HepG2 (cell line): ENCODE results near the gene ITGB1. TPM values are rescaled to one million over a fixed set of nuclear protein-coding genes. Genes with fewer than 3 reads are reported as not detected.

Source experiments
- ARNT ChIP-seq: fragments of 450-650 bp; IDR thresholded peaks from 2 replicates; pipeline ENCODE4 v1.6.1; 2017
- ATF2 ChIP-seq: sonication (generic); formaldehyde crosslinking; IDR thresholded peaks from 2 replicates; pipeline ENCODE4 v1.4.0; 2020; ENCODE audit warnings: missing genetic modification reagents
- DDIT3 ChIP-seq: sonication (generic); formaldehyde crosslinking; IDR thresholded peaks from 2 replicates; pipeline ENCODE4 v1.4.0; 2020; ENCODE audit warnings: mild to moderate bottlenecking, missing genetic modification reagents
- DMTF1 ChIP-seq: sonication (generic); formaldehyde crosslinking; IDR thresholded peaks from 2 replicates; pipeline ENCODE4 v1.4.0; 2020; ENCODE audit warnings: mild to moderate bottlenecking, missing genetic modification reagents
- EEA1 ChIP-seq: sonication (generic); formaldehyde crosslinking; IDR thresholded peaks from 2 replicates; pipeline ENCODE4 v1.5.1; 2020; ENCODE audit warnings: mild to moderate bottlenecking, missing genetic modification reagents, borderline replicate concordance
- HOXA7 ChIP-seq: sonication (generic); formaldehyde crosslinking; IDR thresholded peaks from 2 replicates; pipeline ENCODE4 v1.8.1; 2022; ENCODE audit warnings: mild to moderate bottlenecking, missing genetic modification reagents, moderate library complexity
- JDP2 ChIP-seq: sonication (generic); formaldehyde crosslinking; IDR thresholded peaks from 2 replicates; pipeline ENCODE4 v1.8.1; 2022; ENCODE audit warnings: missing genetic modification reagents, borderline replicate concordance
- JUND ChIP-seq: sonication (generic); formaldehyde crosslinking; IDR thresholded peaks from 2 replicates; pipeline ENCODE4 v1.8.0; 2022; ENCODE audit warnings: mild to moderate bottlenecking, missing genetic modification reagents
- NFIB ChIP-seq: sonication (generic); formaldehyde crosslinking; IDR thresholded peaks from 2 replicates; pipeline ENCODE4 v1.9.0; 2021; ENCODE audit warnings: missing genetic modification reagents, mild to moderate bottlenecking, borderline replicate concordance
- NFYC ChIP-seq: IDR thresholded peaks from 2 replicates; pipeline ENCODE4 v1.6.1; 2016; ENCODE audit warnings: missing genetic modification reagents, missing compliant biosample characterization
- NPAS2 ChIP-seq: sonication (generic); formaldehyde crosslinking; IDR thresholded peaks from 2 replicates; pipeline ENCODE4 v1.8.0; 2022; ENCODE audit warnings: mild to moderate bottlenecking, missing genetic modification reagents, borderline replicate concordance
- RAD51 ChIP-seq: fragments of 450-650 bp; IDR thresholded peaks from 2 replicates; pipeline ENCODE4 v1.6.1; 2016; ENCODE audit warnings: borderline replicate concordance
- SP2 ChIP-seq: sonication (generic); formaldehyde crosslinking; IDR thresholded peaks from 2 replicates; pipeline ENCODE4 v1.5.1; 2020; ENCODE audit warnings: mild to moderate bottlenecking, missing genetic modification reagents
- ZBTB1 ChIP-seq: sonication (generic); formaldehyde crosslinking; IDR thresholded peaks from 2 replicates; pipeline ENCODE4 v1.4.0; 2020; ENCODE audit warnings: missing genetic modification reagents, borderline replicate concordance
- ZBTB38 ChIP-seq: sonication (generic); formaldehyde crosslinking; IDR thresholded peaks from 2 replicates; pipeline ENCODE4 v1.5.1; 2020; ENCODE audit warnings: mild to moderate bottlenecking, missing genetic modification reagents
- ZFP90 ChIP-seq: sonication (generic); formaldehyde crosslinking; IDR thresholded peaks from 2 replicates; pipeline ENCODE4 v1.8.0; 2022; ENCODE audit warnings: missing genetic modification reagents, mild to moderate bottlenecking, inconsistent platforms, borderline replicate concordance
- ZNF317 ChIP-seq: sonication (generic); formaldehyde crosslinking; IDR thresholded peaks from 2 replicates; pipeline ENCODE4 v1.5.0; 2020; ENCODE audit warnings: mild to moderate bottlenecking, missing genetic modification reagents
- ZNF337 ChIP-seq: sonication (generic); formaldehyde crosslinking; IDR thresholded peaks from 2 replicates; pipeline ENCODE4 v1.5.1; 2020; ENCODE audit warnings: missing genetic modification reagents, low read depth, mild to moderate bottlenecking, borderline replicate concordance
- ZNF451 ChIP-seq: sonication (generic); formaldehyde crosslinking; IDR thresholded peaks from 2 replicates; pipeline ENCODE4 v1.5.0; 2020; ENCODE audit warnings: mild to moderate bottlenecking, missing genetic modification reagents
- ZNF496 ChIP-seq: sonication (generic); formaldehyde crosslinking; IDR thresholded peaks from 2 replicates; pipeline ENCODE4 v1.8.1; 2023; ENCODE audit warnings: mild to moderate bottlenecking, moderate library complexity, missing genetic modification reagents; ENCODE audit not compliant: insufficient replicate concordance
- ZNF607 ChIP-seq: sonication (generic); formaldehyde crosslinking; IDR thresholded peaks from 2 replicates; pipeline ENCODE4 v1.5.1; 2020; ENCODE audit warnings: missing genetic modification reagents, mild to moderate bottlenecking, borderline replicate concordance
- polyA plus RNA-seq, 8 experiments: library from polyadenylated mRNA; depleted of rRNA in 3 of 8; stranded (reverse) in 7 of 8; unstranded in 1 of 8; fragments of >200 nt; fragmentation: Illumina TruSeq in 4 of 8; extraction: Trizol in 4 of 8; gene quantifications; 2 replicates each; pipeline versions ENCODE4 v1.2.1 to v1.2.3, GENCODE V29; 2011 to 2016; ENCODE audit warnings: low read depth in 4 of 8, missing spikeins in 1 of 8, mixed read lengths in 1 of 8; ENCODE audit not compliant: insufficient read depth in 1 of 8
- total RNA-seq, 5 experiments: library from RNA; depleted of rRNA; stranded (reverse); fragments of >200 nt; fragmentation: Illumina TruSeq; extraction: Trizol; gene quantifications; 2 replicates each; pipeline ENCODE4 v1.2.3, GENCODE V29; 2016; ENCODE audit warnings: low read depth in 1 of 5
- TF ChIP-seq, protein P1 (sequence below): sonication (generic); formaldehyde crosslinking; IDR thresholded peaks from 2 replicates; pipeline ENCODE4 v1.5.0; 2020; ENCODE audit warnings: mild to moderate bottlenecking, missing genetic modification reagents

Gene ITGB1
- total and polyA plus RNA-seq, 2 of the 13 experiments (the other 11 are each of a cell fraction or from before 2014, with no cell fraction given), result 190 to 204 TPM

GRCh38 chr10:32982911-32983909 lies 25.2 kb upstream of the ITGB1 start (continued):
- TF ChIP-seq DMTF1 (CRISPR knock-in tag) (no peak), ZNF317 (CRISPR knock-in tag) (0 out of 2 replicates have a peak, but pooled peaks have one; percentile 49), ZNF496 (CRISPR knock-in tag) (no peak), ZNF607 (CRISPR knock-in tag) (no peak), ZBTB1 (CRISPR knock-in tag) (no peak), ZNF337 (CRISPR knock-in tag) (no peak), HOXA7 (CRISPR knock-in tag) (no peak), NFIB (CRISPR knock-in tag) (no peak), ATF2 (CRISPR knock-in tag) (no peak), ZNF451 (no peak), JUND (CRISPR knock-in tag) (peak; percentile 67; the same call in 1 of the 2 replicates), SP2 (CRISPR knock-in tag) (no peak), NFYC (CRISPR knock-in tag) (no peak), JDP2 (CRISPR knock-in tag) (no peak), DDIT3 (no peak), ZBTB38 (no peak), ZFP90 (CRISPR knock-in tag) (no peak), EEA1 (CRISPR knock-in tag) (no peak), NPAS2 (CRISPR knock-in tag) (no peak), RAD51 (no peak), ARNT (no peak)
- TF ChIP-seq, protein P1, sequence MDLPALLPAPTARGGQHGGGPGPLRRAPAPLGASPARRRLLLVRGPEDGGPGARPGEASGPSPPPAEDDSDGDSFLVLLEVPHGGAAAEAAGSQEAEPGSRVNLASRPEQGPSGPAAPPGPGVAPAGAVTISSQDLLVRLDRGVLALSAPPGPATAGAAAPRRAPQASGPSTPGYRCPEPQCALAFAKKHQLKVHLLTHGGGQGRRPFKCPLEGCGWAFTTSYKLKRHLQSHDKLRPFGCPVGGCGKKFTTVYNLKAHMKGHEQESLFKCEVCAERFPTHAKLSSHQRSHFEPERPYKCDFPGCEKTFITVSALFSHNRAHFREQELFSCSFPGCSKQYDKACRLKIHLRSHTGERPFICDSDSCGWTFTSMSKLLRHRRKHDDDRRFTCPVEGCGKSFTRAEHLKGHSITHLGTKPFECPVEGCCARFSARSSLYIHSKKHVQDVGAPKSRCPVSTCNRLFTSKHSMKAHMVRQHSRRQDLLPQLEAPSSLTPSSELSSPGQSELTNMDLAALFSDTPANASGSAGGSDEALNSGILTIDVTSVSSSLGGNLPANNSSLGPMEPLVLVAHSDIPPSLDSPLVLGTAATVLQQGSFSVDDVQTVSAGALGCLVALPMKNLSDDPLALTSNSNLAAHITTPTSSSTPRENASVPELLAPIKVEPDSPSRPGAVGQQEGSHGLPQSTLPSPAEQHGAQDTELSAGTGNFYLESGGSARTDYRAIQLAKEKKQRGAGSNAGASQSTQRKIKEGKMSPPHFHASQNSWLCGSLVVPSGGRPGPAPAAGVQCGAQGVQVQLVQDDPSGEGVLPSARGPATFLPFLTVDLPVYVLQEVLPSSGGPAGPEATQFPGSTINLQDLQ, result no peak
